GM21390 (cell line): ENCODE data around the gene LSM14A.
"Not testable (repeated sequence)": the region's sequence is repeated elsewhere in the genome, so short reads cannot be mapped to it uniquely, and the experiment has no call there.

Experiments
- ATAC-seq: cut with Tn5 transposase; IDR thresholded peaks from one replicate; pipeline ENCODE4 v1.9.1; 2021; ENCODE audit not compliant: unreplicated experiment

LSM14A gene

GRCh38 chr19:34171877-34172660 is at the start of gene LSM14A:
TSS of gene LSM14A (plus strand) at chr19:34172504. CDS start at chr19:34172643, 139 bp downstream.
- ATAC-seq: peak; percentile 68

GRCh38 chr19:34124828-34125227 is 47.5 kb upstream of the LSM14A start:
- ATAC-seq: no peak

GRCh38 chr19:34126966-34127365 is 45.3 kb upstream of the LSM14A start:
- no peak for ATAC-seq

- ATAC-seq: no peak
These were observed 44.6 kb upstream of the LSM14A start for GRCh38 chr19:34127684-34128189.

- ATAC-seq: no peak
These were observed 43.6 kb upstream of the LSM14A start for GRCh38 chr19:34128558-34129250.

GRCh38 chr19:34131100-34131499 is 41.2 kb upstream of the LSM14A start:
- no peak for ATAC-seq

- not testable (repeated sequence) for ATAC-seq
These were observed 40.2 kb upstream of the LSM14A start for GRCh38 chr19:34132145-34132544.

- not testable (repeated sequence) for ATAC-seq
These were observed 39.6 kb upstream of the LSM14A start for GRCh38 chr19:34132706-34133105.

GRCh38 chr19:34134190-34135053 is 37.9 kb upstream of the LSM14A start:
- peak; percentile 92 for ATAC-seq

- no peak for ATAC-seq
These were observed 37.1 kb upstream of the LSM14A start for GRCh38 chr19:34135054-34135800.

GRCh38 chr19:34135821-34136611 is 36.3 kb upstream of the LSM14A start:
- no peak for ATAC-seq

- no peak for ATAC-seq
These were observed 31.3 kb upstream of the LSM14A start for GRCh38 chr19:34141025-34141424.

- ATAC-seq: no peak
These were observed 29.9 kb upstream of the LSM14A start for GRCh38 chr19:34142440-34142839.

GRCh38 chr19:34145741-34146202 is 26.5 kb upstream of the LSM14A start:
- ATAC-seq: no peak

GRCh38 chr19:34148658-34149185 is 23.6 kb upstream of the LSM14A start:
- no peak for ATAC-seq

GRCh38 chr19:34149873-34150272 is 22.4 kb upstream of the LSM14A start:
- ATAC-seq: no peak

GRCh38 chr19:34150558-34150957 is 21.7 kb upstream of the LSM14A start:
- ATAC-seq: no peak

GRCh38 chr19:34151439-34151838 is 20.9 kb upstream of the LSM14A start:
- ATAC-seq: no peak

GRCh38 chr19:34154401-34154800 is 17.9 kb upstream of the LSM14A start:
- no peak for ATAC-seq
